Measurements from ENCODE around the gene SGPP2. TPM values are rescaled to one million over a fixed set of nuclear protein-coding genes. Genes with fewer than 3 reads are reported as not detected.

The SGPP2 gene
- total RNA-seq: 9.1 and 9.7 TPM in 2 replicates

GRCh38 chr2:222424276-222424728 is at the start of gene SGPP2:
SGPP2 (plus strand) TSS chr2:222424543; CDS start chr2:222424603, 60 bp downstream.
- H3K4me3 ChIP-seq (ENCODE audit: low read depth, low read length): peak within 1 kb of the TSS; percentile 75
- TF ChIP-seq, protein P1, sequence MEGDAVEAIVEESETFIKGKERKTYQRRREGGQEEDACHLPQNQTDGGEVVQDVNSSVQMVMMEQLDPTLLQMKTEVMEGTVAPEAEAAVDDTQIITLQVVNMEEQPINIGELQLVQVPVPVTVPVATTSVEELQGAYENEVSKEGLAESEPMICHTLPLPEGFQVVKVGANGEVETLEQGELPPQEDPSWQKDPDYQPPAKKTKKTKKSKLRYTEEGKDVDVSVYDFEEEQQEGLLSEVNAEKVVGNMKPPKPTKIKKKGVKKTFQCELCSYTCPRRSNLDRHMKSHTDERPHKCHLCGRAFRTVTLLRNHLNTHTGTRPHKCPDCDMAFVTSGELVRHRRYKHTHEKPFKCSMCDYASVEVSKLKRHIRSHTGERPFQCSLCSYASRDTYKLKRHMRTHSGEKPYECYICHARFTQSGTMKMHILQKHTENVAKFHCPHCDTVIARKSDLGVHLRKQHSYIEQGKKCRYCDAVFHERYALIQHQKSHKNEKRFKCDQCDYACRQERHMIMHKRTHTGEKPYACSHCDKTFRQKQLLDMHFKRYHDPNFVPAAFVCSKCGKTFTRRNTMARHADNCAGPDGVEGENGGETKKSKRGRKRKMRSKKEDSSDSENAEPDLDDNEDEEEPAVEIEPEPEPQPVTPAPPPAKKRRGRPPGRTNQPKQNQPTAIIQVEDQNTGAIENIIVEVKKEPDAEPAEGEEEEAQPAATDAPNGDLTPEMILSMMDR (conservative IDR thresholded peaks at IDR 0.05; ENCODE audit: low read depth, low read length): no peak
- no peak for DNase-seq (ENCODE audit: low read depth)

GRCh38 chr2:222375798-222376197 is 48.5 kb upstream of the SGPP2 start:
- DNase-seq (ENCODE audit: low read depth): no peak
- TF ChIP-seq, protein P1 (conservative IDR thresholded peaks at IDR 0.05; ENCODE audit: low read depth, low read length): no peak
- H3K4me3 ChIP-seq (ENCODE audit: low read depth, low read length): no peak overlapping the region

GRCh38 chr2:222380456-222380855 is 43.9 kb upstream of the SGPP2 start:
- TF ChIP-seq, protein P1 (conservative IDR thresholded peaks at IDR 0.05; ENCODE audit: low read depth, low read length): no peak
- H3K4me3 ChIP-seq (ENCODE audit: low read depth, low read length): no peak overlapping the region
- peak; percentile 48 for DNase-seq (ENCODE audit: low read depth)

DNA sequence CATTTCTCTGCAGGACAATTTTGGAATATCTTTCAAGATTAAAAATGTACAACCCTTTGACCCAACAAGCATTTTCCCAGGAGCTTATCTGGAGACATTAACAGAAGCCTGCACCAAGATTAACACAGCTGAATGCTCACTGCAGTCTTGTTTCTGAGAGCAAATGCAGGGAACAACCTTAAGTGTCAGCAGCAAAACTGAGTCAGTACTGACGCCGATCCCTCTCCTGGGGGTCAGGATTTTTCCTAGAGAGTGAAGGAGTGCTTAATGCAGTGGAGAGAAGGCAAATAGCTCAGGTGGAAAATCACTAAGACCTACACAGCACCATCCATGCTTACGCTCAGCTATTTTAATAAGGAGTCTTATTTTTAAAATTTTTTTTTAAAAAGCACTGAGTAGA is 42.8 kb upstream of the SGPP2 start:
- TF ChIP-seq, protein P1 (conservative IDR thresholded peaks at IDR 0.05; ENCODE audit: low read depth, low read length): no peak
- H3K4me3 ChIP-seq (ENCODE audit: low read depth, low read length): no peak overlapping the region
- DNase-seq (ENCODE audit: low read depth): peak; percentile 29

- no peak for DNase-seq (ENCODE audit: low read depth)
- TF ChIP-seq, protein P1 (conservative IDR thresholded peaks at IDR 0.05; ENCODE audit: low read depth, low read length): no peak
Observed at GRCh38 chr2:222383255-222383654, 41.1 kb upstream of the SGPP2 start.

GRCh38 chr2:222391743-222392285 is 32.5 kb upstream of the SGPP2 start:
- no peak overlapping the region for H3K4me3 ChIP-seq (ENCODE audit: low read depth, low read length)
- DNase-seq (ENCODE audit: low read depth): no peak
- TF ChIP-seq, protein P1 (conservative IDR thresholded peaks at IDR 0.05; ENCODE audit: low read depth, low read length): no peak

More at GRCh38 chr2:222383255-222383654, 41.1 kb upstream of the SGPP2 start:
- no peak overlapping the region for H3K4me3 ChIP-seq (ENCODE audit: low read depth, low read length)

GRCh38 chr2:222393733-222394267 is 30.5 kb upstream of the SGPP2 start:
- DNase-seq (ENCODE audit: low read depth): no peak
- TF ChIP-seq, protein P1 (conservative IDR thresholded peaks at IDR 0.05; ENCODE audit: low read depth, low read length): no peak

More at GRCh38 chr2:222393733-222394267, 30.5 kb upstream of the SGPP2 start:
- H3K4me3 ChIP-seq (ENCODE audit: low read depth, low read length): no peak overlapping the region
